OCI-LY7 (cell line): ENCODE data around the gene TMEM140. TPM values are rescaled to one million over a fixed set of nuclear protein-coding genes. Genes with fewer than 3 reads are reported as not detected.

Experiments
- BruUV-seq: library from RNA; stranded (reverse); fragments of 400-500 nt; replicated peaks from 2 replicates; lab custom pipeline; 2021; lab: Mats Ljungman, UMichigan
- CTCF ChIA-PET: fragments of 300-600 bp; sonication (Branson Sonifier 250); formaldehyde crosslinking; loops from one replicate; lab custom pipeline; 2022; ENCODE audit warnings: antibody characterized with exemption; ENCODE audit not compliant: unreplicated experiment; lab: Charles Lee
- POLR2A ChIA-PET: fragments of 300-600 bp; sonication (Branson Sonifier 250); formaldehyde crosslinking; loops from one replicate; lab custom pipeline; 2022; ENCODE audit warnings: antibody characterized with exemption; lab: Charles Lee
- DNase-seq: peaks from one replicate; pipeline ENCODE4 v3.0.0-alpha.2; 2015; ENCODE audit warnings: low spot score
- H2AFZ ChIP-seq: fragments of 200-600 bp; sonication (generic), shearing (Covaris generic); 2 replicates; pipeline ENCODE4 v1.6.1; 2014; ENCODE audit warnings: mild to moderate bottlenecking, antibody characterized with exemption, low read length, moderate library complexity
- H3K27ac ChIP-seq: fragments of 200-600 bp; sonication (generic); 2 replicates; pipeline ENCODE4 v1.5.1; 2014; ENCODE audit warnings: mixed run types, low read depth, mild to moderate bottlenecking, moderate library complexity, low read length, inconsistent platforms; ENCODE audit not compliant: poor library complexity, severe bottlenecking
- H3K36me3 ChIP-seq: fragments of 200-600 bp; sonication (generic); 2 replicates; pipeline ENCODE4 v1.6.1; 2014; ENCODE audit warnings: mild to moderate bottlenecking, antibody characterized with exemption, low read length, moderate library complexity, mixed read lengths; ENCODE audit not compliant: insufficient read depth
- H3K4me1 ChIP-seq: fragments of 200-600 bp; sonication (generic); 2 replicates; pipeline ENCODE4 v1.5.1; 2014; ENCODE audit warnings: mild to moderate bottlenecking, low read length; ENCODE audit not compliant: insufficient read depth, poor library complexity, severe bottlenecking
- H3K4me2 ChIP-seq: fragments of 200-600 bp; sonication (generic); 2 replicates; pipeline ENCODE4 v1.6.1; 2014; ENCODE audit warnings: mild to moderate bottlenecking, low read length
- H3K4me3 ChIP-seq: fragments of 200-600 bp; sonication (generic); 2 replicates; pipeline ENCODE4 v1.5.1; 2014; ENCODE audit warnings: mild to moderate bottlenecking, low read depth, low read length; ENCODE audit not compliant: poor library complexity, severe bottlenecking
- H3K79me2 ChIP-seq: fragments of 200-600 bp; sonication (generic); 2 replicates; pipeline ENCODE4 v1.6.1; 2016; ENCODE audit warnings: low read depth, mild to moderate bottlenecking, low read length, moderate library complexity, mixed read lengths; ENCODE audit not compliant: insufficient read depth
- H3K9me2 ChIP-seq: fragments of 200-600 bp; sonication (generic); 2 replicates; pipeline ENCODE4 v1.6.1; 2016; ENCODE audit warnings: mild to moderate bottlenecking, low read length, mixed read lengths; ENCODE audit not compliant: insufficient read depth
- H3K9me3 ChIP-seq: fragments of 200-600 bp; sonication (generic); 2 replicates; pipeline ENCODE4 v1.6.1; 2014; ENCODE audit warnings: mild to moderate bottlenecking, mixed run types, low read length, mixed read lengths
- H4K20me1 ChIP-seq: fragments of 200-600 bp; sonication (generic); 2 replicates; pipeline ENCODE4 v1.6.1; 2014; ENCODE audit warnings: mild to moderate bottlenecking, antibody characterized with exemption, low read length, moderate library complexity, mixed read lengths; ENCODE audit not compliant: insufficient read depth
- EZH2phosphoT487 ChIP-seq: fragments of 200-600 bp; sonication (generic); IDR thresholded peaks from 2 replicates; pipeline ENCODE4 v1.6.1; 2018; ENCODE audit warnings: low read depth, borderline replicate concordance, mild to moderate bottlenecking, mixed run types, antibody characterized with exemption, low read length, moderate library complexity, mixed read lengths
- intact Hi-C: fragments of 100-400 bp; cut with micrococcal nuclease; formaldehyde crosslinking; loops from one replicate; pipeline ENCODE4 v1.10.0; 2022; ENCODE audit not compliant: unreplicated experiment
- total RNA-seq, 2 experiments: library from RNA; depleted of rRNA in 1 of 2; stranded (reverse); fragments of >200 nt in 1 of 2; shearing (Covaris generic) in 1 of 2; gene quantifications; 2 replicates each; pipeline ENCODE4 v1.2.3, GENCODE V29; 2014 to 2022
- TF ChIP-seq, protein P1 (sequence below): fragments of 200-600 bp; sonication (generic); conservative IDR thresholded peaks from 2 replicates; pipeline ENCODE4 v1.5.1; 2014; ENCODE audit warnings: mild to moderate bottlenecking, antibody characterized with exemption, low read length, moderate library complexity, mixed read lengths

Gene TMEM140
- total RNA-seq, 2 experiments from 2014 or later = 0.41 to 1.6 TPM

- Histone ChIP-seq H3K36me3 (no peaks in the 10 kb centered on the region), H3K4me1 (peaks cover 9% of the 10 kb centered on the region), H3K9me3 (no peaks in the 10 kb centered on the region), H3K79me2 (no peaks in the 10 kb centered on the region), H3K4me3 (peak overlapping the region; percentile 36), H2AFZ (peak overlapping the region; percentile 67; the same call in 1 of the 2 replicates), H3K4me2 (peak overlapping the region; percentile 58; the same call in 1 of the 2 replicates), H3K27ac (no peak overlapping the region), H3K9me2 (no peaks in the 10 kb centered on the region), H4K20me1 (no peaks in the 10 kb centered on the region)
- ChIA-PET POLR2A (interaction anchor here (0.7 to 3.2 kb wide), 5 partner anchors 13 to 84 kb away, joined by 3 to 12 read pairs (median 3); partner anchors contain the start of gene CYREN), CTCF (interaction anchor here (0.6 kb wide), 1 partner anchor 1102 kb away, joined by 3 read pairs; no protein-coding TSS in a partner anchor)
- no peak for TF ChIP-seq EZH2phosphoT487
- TF ChIP-seq, protein P1, sequence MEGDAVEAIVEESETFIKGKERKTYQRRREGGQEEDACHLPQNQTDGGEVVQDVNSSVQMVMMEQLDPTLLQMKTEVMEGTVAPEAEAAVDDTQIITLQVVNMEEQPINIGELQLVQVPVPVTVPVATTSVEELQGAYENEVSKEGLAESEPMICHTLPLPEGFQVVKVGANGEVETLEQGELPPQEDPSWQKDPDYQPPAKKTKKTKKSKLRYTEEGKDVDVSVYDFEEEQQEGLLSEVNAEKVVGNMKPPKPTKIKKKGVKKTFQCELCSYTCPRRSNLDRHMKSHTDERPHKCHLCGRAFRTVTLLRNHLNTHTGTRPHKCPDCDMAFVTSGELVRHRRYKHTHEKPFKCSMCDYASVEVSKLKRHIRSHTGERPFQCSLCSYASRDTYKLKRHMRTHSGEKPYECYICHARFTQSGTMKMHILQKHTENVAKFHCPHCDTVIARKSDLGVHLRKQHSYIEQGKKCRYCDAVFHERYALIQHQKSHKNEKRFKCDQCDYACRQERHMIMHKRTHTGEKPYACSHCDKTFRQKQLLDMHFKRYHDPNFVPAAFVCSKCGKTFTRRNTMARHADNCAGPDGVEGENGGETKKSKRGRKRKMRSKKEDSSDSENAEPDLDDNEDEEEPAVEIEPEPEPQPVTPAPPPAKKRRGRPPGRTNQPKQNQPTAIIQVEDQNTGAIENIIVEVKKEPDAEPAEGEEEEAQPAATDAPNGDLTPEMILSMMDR = no peak
- BruUV-seq = no TSS peak
- intact Hi-C loops = loop anchor here (5.0 kb wide), 1 partner anchor 150 kb away; no protein-coding TSS in a partner anchor
- no peak for DNase-seq
Measured at GRCh38 chr7:135147341-135147898, 452 bp upstream of the TMEM140 start.

DNA sequence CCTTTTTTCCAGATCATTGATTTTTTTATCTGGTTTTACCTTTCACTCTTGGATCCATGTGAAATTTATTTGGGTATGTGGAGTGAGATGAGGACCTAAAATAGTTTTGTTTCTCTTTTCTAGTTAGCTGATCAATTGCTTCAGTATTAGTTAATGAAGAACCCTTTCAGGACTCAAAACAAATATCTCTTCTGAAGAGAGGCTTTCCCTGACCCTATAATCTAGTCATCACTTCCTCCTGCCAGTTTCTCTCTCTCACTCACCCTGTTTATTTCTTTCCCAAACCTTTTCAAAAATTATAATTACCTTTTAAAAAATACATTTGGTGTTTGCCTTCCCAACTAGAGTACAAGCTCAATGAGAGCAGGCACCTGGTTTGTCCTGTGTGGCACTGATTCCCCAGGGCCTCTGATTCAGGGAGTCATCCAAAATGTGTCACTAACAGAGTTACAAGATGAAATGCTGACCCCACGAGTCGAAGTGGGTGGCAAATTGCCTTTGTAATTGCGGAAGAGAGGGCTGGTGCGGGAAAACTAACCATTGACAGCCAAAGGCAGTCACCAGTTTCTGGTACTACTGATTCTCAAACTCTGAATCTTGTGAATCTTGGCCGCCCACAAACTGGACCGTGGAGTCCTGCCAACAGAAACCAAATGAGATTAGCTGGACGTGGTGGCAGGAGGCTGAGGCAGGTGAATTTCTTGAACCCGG lies 2.4 kb downstream of the TMEM140 start:
- TF ChIP-seq, protein P1 = no peak
- no peak for TF ChIP-seq EZH2phosphoT487
- peaks cover 9% of the 10 kb centered on the region; the same call in 1 of the 2 replicates for H3K9me3 ChIP-seq
- no TSS peak for BruUV-seq
- intact Hi-C loops = no loop called here
- H3K79me2 ChIP-seq = no peaks in the 10 kb centered on the region
- POLR2A ChIA-PET = interaction anchor here (0.6 kb wide), 1 partner anchor 136 kb away, joined by 4 read pairs; no protein-coding TSS in a partner anchor
- H3K4me1 ChIP-seq = peaks cover 9% of the 10 kb centered on the region
- no peak overlapping the region for H2AFZ ChIP-seq
- no peaks in the 10 kb centered on the region for H3K36me3 ChIP-seq
- H3K4me2 ChIP-seq = no peak overlapping the region
- no peak for DNase-seq
- no peaks in the 10 kb centered on the region for H3K9me2 ChIP-seq
- CTCF ChIA-PET = no interaction called here
- no peak overlapping the region for H3K27ac ChIP-seq
- no peak overlapping the region for H3K4me3 ChIP-seq
- H4K20me1 ChIP-seq = no peaks in the 10 kb centered on the region
